ENCODE data around the gene LTK. TPM values are rescaled to one million over a fixed set of nuclear protein-coding genes. Genes with fewer than 3 reads are reported as not detected.

LTK gene
- total RNA-seq, 4 donors from 2014 or later = 0.57 to 2.8 (median 0.66) TPM

GRCh38 chr15:41523097-41523496 lies 9.5 kb upstream of the LTK start:
- Histone ChIP-seq H3K4me1 (no peaks in the 10 kb centered on the region), H3K36me3 (peaks cover 66% of the 10 kb centered on the region), H3K27me3 (no peaks in the 10 kb centered on the region), H3K4me3 (no peak overlapping the region), H3K27ac (no peak overlapping the region), H3K9me3 (no peaks in the 10 kb centered on the region)
- TF ChIP-seq EP300 (IDR thresholded peaks at IDR 0.05) (no peak), CTCF (IDR thresholded peaks at IDR 0.05) (no peak), POLR2A (IDR thresholded peaks at IDR 0.05) (no peak), POLR2AphosphoS5 (IDR thresholded peaks at IDR 0.05) (no peak)
- DNase-seq (ENCODE audit: low spot score in 2 of 2) = no peak
- WGBS = 90% methylated on average over 5 of the region's 5 CpGs

GRCh38 chr15:41521614-41522013 lies 8.0 kb upstream of the LTK start:
- Histone ChIP-seq H3K27ac (no peak overlapping the region), H3K9me3 (no peaks in the 10 kb centered on the region), H3K36me3 (peaks cover 58% of the 10 kb centered on the region), H3K27me3 (no peaks in the 10 kb centered on the region), H3K4me1 (no peaks in the 10 kb centered on the region), H3K4me3 (no peak overlapping the region)
- DNase-seq (ENCODE audit: low spot score in 2 of 2) = no peak
- 92% methylated on average over 9 of the region's 9 CpGs for WGBS
- TF ChIP-seq EP300 (IDR thresholded peaks at IDR 0.05) (no peak), POLR2AphosphoS5 (IDR thresholded peaks at IDR 0.05) (no peak), POLR2A (IDR thresholded peaks at IDR 0.05) (no peak), CTCF (IDR thresholded peaks at IDR 0.05) (no peak)

GRCh38 chr15:41520636-41521035 lies 7.0 kb upstream of the LTK start:
- WGBS = 88% methylated on average over 16 of the region's 17 CpGs
- Histone ChIP-seq H3K36me3 (peaks cover 49% of the 10 kb centered on the region), H3K4me3 (no peak overlapping the region), H3K4me1 (no peaks in the 10 kb centered on the region), H3K27me3 (no peaks in the 10 kb centered on the region), H3K9me3 (no peaks in the 10 kb centered on the region), H3K27ac (no peak overlapping the region)
- DNase-seq (ENCODE audit: low spot score in 2 of 2) = no peak
- TF ChIP-seq EP300 (IDR thresholded peaks at IDR 0.05) (no peak), POLR2A (IDR thresholded peaks at IDR 0.05) (no peak), CTCF (IDR thresholded peaks at IDR 0.05) (no peak), POLR2AphosphoS5 (IDR thresholded peaks at IDR 0.05) (no peak)

- Histone ChIP-seq H3K36me3 (peaks cover 34% of the 10 kb centered on the region), H3K27me3 (peaks cover 10% of the 10 kb centered on the region), H3K4me3 (no peak overlapping the region), H3K9me3 (no peaks in the 10 kb centered on the region), H3K27ac (no peak overlapping the region), H3K4me1 (peaks cover 11% of the 10 kb centered on the region)
- TF ChIP-seq POLR2A (IDR thresholded peaks at IDR 0.05) = no peak
- DNase-seq (ENCODE audit: low spot score in 2 of 2) = no peak
- WGBS = 89% methylated on average over 5 of the region's 8 CpGs
Observed at GRCh38 chr15:41517895-41518449, 4.3 kb upstream of the LTK start.

- Histone ChIP-seq H3K9me3 (no peaks in the 10 kb centered on the region), H3K4me3 (peak overlapping the region; percentile 48), H3K36me3 (peaks cover 7% of the 10 kb centered on the region), H3K27me3 (peaks cover 40% of the 10 kb centered on the region), H3K27ac (no peak overlapping the region), H3K4me1 (peaks cover 32% of the 10 kb centered on the region)
- DNase-seq (ENCODE audit: low spot score in 2 of 2) = no peak
- no peak for TF ChIP-seq POLR2AphosphoS5 (IDR thresholded peaks at IDR 0.05)
- TF ChIP-seq EP300 (IDR thresholded peaks at IDR 0.05) = no peak
- no peak for TF ChIP-seq CTCF (IDR thresholded peaks at IDR 0.05)
- no peak for TF ChIP-seq POLR2A (IDR thresholded peaks at IDR 0.05)
- 1% methylated on average over 30 of the region's 40 CpGs for WGBS
Observed at GRCh38 chr15:41512940-41513505, 604 bp downstream of the LTK start.

Measured in suprapubic skin (tissue), 4 donors.